ENCODE data around the gene WWOX.

Gene WWOX

DNA sequence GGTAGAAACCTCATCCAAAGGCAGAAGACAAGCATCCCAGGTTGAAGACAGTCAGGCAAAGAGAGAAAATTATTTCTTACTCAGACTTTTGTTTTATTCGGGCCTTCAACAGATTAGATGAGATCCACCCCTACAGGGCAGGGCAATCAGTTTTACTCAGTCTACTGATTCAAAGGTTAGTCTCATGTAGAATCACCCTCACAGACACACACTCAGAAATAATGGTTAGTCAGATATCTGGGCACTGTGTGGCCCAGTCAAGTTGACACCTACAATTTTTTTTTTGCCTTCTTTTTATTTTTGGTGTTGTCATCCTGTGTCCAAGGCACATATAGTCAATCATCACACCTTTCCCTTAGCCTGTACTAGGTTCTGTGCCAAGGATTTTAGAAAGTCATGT is 729.8 kb downstream of the WWOX start:
- DNase-seq = no peak

DNA sequence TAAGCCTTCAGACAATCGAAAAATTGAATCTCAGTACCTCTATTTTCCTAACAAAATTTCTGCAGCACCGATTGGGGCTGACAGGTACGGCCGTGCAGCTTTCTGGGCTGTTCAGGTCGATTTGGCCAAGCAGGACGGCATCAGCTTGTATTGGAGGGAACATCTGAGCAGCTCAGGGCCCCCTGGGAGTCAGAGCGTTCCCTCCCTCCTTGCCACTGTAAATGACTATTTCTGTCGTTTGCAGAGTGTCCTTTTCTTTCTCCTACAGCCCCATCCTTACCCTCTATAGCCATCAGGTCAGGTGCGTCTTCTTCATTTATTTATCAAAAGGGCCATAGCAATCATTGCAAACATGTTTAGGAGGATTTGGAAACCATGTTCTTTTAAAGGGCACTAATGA is 731.1 kb downstream of the WWOX start:
- DNase-seq = no peak

DNA sequence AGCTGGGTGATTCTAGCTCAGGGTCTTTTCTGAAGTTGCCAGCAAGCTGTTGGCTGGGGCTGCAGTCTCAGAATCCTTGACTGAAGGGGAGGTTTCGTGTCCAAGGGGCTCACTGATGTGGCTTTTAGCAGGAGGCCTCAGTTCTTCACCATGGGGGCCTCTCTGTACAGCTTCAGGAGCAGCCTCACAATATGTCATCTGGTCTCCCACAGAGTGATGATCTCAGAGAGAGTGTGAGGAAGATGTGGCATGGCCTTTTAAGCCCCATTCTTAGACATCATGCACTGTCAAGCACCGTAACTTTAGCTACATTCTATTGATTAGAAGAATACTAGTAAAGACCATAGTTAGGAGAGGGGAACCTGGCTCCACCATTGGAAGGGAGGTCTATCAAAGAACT is 732.6 kb downstream of the WWOX start:
- DNase-seq = no peak

DNA sequence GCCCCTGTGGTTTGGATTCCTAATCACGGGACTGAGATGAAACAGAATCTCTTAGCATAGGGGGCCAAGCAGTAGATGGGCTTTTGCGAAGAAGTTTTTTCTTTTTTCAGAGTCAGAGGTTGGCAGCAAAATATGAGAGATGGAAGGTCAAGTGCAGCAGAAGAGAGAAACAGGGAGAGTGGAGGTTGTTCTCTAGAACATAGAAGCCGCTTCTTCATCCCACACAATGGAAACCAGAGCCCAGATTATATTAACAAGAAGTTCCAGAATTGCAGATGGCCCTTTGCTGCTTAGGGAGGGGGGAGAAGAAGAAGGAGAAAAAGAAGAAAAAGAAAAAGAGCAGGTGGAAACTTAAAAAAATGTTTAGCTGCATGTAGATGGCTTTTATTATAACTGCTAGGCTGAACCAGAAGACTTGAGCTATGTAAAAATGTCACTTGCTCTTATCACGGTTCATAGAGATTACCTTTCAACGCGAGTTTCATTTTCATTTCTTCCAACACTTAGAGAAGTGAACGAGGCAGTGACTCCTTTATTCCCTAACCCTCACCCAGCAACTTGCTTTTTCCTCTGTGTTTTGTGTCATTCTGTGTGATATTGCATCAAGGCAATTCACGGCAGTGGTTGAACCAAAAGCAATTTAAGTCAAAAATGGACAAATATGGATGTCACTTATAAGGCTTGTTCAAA is 737.5 kb downstream of the WWOX start:
- no peak for DNase-seq

DNA sequence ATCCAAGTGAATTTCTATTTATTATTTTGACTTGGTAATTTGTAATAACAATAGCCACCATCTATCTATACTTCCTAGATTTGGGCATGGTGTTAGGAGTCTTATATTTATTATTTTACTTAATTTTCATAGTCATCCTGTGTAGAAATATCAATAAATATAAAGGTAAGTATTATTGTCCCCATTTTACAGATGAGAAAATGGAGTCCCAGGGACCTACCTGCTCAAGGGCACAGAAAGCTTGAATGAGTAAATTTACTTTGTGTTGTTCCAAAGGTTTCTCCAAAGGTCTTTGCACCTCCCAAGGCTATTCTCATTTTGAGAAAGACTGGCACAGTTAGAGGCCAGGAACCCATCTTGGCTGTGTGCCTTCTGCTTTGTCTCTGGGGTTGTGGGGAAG is 738.3 kb downstream of the WWOX start:
- no peak for DNase-seq

DNA sequence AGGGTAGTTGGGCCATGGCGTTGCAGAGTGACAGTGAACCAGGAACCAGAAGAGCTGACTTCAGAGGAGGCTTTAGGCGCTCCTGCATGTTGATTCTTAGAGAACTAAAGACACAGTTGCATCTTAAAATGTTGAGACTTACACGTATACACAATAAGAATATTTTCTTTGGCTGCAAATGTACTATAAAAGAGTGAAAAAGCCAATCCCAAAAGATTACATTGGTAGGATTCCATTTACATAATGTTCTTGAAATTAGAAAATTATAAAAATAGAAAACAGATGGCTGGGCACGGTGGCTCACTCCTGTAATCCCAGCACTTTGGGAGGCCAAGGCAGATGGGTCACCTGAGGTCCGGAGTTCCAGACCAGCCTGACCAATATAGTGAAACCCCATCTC is 738.8 kb downstream of the WWOX start:
- DNase-seq = no peak

DNA sequence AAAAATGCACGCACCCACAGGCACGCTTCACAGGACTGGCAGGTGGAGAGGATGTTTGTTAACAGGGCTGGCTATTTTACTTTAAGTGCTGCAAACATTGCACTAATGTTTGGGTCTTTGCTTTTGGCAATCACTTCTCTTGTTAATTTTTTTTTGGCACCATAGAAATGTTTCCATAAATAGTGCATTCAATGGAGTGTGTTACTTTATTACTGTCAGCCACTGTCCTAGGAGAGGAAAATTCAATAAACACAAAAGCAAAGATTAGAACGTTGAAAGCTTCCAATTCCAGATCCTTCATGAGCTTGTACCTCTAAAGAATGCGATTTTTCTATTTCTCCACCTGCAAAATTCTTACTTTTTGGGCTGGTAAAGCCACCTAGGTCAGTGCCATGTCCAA is 743.5 kb downstream of the WWOX start:
- no peak for DNase-seq

DNA sequence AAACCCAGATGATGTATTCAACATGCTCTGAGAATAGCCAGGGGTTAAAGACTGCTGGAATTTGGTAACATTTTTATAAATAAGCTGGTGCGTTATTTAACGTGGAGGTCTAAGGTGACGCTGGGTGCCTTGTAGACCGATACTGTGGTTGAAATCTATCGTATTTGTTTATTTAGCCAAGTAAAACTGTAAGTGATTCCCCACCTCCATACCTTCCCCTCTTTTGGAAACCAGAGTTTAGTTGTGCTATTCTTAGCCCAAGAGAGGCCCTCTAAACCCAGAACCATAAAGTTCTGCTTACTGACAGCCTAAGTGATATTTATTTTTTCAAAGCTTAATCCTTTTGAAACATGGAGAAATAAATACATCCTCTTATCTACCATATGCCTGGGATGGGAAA is 744.5 kb downstream of the WWOX start:
- DNase-seq = no peak

DNA sequence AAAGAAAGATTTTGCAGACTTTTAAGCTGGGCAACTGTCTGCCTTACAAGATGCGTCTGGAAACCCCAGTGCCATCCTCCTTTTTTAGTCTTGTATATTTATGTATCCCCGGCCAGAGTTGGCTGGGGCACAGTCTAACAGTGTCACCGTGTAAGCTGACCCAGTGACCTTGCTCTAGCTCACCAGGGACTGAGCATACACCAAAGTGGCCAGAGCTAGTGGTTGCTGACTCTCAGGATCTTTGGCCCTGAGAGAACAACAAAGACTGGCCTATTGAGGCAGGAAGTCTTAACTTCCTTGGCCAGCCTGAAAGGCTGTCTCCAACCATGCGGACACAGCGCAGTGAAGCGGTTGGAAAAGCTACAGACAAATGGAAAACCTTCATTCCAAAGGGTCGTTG is 745.2 kb downstream of the WWOX start:
- no peak for DNase-seq

DNA sequence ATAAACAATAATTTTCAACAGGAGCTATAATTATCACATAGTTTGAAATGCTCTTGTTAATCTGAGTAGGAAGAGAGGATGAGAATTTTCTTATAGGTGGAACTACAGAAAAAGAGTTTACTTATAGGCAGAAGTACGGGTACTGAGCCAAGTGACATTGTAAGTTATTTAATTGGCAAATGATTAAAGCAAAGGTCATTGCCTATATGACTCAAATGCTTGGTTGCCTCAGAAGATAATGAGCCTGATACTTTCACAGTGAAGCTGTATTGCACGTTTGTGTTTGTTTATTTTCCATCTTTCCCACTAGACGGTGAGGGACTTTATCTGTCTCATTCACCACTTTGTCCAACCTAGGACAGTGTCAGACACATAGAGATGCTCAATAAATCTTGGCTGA is 751.8 kb downstream of the WWOX start:
- DNase-seq = no peak

DNA sequence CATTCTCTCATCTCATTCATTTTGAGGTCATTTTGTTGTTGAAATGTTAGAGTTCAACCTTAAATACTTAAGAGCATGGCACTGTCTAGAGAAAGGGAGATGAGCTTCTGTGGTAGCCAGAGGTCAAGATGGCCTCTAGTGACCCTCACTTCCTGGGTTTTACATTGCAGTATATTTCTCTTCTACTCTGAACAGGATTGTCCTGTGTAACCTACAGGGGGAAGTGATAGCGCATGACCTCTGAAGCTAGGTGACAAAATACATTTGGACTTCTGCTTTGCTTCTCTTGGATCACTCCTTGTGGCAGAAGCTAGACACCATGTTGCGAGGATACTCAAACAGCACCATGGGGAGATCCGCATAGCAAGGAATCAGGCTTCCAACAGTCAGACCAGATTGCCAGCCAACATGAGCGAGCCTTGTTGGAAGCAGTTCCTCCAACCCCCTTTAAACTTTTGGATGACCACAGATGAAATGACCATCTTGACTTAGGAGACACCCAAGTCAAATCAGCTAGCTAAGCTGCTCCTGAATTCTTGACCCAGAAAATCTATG is 752.7 kb downstream of the WWOX start:
- no peak for DNase-seq

DNA sequence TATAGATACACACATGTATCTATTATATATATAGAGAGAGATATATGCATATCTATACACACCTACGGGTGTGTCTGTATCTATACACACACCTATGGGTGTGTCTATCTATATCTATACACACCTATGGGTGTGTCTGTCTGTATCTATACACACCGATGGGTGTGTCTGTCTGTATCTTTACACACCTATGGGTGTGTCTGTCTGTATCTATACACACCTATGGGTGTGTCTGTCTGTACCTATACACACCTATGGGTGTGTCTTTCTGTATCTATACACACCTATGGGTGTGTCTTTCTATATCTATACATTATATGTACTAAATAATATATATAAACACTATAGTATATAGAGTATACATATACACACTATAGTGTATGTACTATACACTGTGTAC is 762.6 kb downstream of the WWOX start:
- DNase-seq = no peak

DNA sequence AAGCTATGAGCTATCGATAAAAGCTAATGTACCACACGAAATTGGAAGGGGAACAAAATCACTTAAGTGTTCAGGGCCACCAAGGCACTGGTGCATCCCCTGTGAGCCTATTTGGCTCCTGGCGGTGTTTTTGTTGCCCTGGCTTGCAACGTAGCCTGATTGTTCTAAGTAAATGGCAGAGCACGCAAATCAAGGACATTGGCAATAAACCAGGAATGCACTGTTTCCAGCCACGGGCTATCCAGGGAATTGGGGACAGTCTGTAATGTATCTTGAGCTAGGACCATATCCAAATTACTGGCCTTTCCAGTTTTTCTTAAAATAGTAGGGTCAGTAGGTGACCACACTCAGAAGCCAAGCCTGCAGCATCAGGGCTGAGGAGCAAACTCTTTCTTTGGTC is 767.1 kb downstream of the WWOX start:
- no peak for DNase-seq

DNA sequence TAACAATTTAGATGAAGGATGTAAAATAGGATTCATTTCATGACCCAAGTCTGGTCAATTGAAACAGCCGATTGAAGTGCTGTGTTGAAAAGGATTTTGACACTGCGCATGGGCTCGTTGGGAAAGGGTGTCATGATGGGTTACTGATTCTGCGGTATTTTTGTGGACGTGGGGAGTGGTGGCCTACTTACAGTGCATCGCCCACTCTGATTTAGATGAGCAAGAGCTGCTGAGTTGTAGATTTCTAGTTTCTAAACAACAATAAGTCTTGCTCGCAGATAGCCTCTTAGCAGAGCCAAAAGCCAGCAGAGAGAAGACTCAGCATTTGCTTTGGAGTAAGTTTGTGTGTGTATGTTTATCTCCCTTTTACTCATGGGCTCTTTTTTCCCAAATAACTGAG is 770.0 kb downstream of the WWOX start:
- no peak for DNase-seq

DNA sequence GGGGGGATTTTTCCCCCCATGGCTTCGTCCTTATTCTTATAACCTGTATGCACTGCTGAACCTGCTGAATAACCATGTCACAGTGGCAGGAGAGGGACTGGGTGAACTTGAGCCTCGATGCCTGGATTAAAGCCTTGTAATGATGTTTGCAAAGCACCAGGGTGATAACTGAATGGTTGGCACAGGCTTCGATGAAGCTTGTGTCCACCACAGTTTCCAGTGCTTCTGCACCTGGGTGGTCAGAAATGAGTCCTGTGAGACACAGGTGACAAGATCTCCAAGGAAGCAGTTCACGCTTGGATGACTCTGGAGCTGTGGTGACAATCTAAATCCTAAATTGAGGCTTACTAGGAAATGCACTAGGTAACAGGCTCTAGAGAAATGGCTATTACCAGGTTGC is 771.8 kb downstream of the WWOX start:
- no peak for DNase-seq

DNA sequence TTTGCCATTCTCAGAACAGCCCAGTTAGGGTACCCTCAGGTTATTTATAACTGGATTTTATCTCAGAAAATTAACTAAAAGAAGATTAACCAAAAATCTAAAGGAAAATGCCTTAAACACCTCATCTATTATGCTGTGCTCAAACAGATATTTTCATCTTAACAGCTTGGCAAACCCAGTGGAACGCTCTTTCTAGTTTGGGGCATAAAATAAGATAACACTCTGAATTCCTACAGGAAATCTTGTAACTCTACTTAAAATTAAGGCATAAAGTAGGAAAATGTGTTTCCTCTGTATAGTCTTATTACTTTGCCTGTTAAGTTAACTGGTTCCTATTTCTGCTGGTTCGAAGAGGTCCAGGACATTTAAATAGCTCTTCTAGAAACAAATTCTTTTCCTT is 777.2 kb downstream of the WWOX start:
- no peak for DNase-seq

DNA sequence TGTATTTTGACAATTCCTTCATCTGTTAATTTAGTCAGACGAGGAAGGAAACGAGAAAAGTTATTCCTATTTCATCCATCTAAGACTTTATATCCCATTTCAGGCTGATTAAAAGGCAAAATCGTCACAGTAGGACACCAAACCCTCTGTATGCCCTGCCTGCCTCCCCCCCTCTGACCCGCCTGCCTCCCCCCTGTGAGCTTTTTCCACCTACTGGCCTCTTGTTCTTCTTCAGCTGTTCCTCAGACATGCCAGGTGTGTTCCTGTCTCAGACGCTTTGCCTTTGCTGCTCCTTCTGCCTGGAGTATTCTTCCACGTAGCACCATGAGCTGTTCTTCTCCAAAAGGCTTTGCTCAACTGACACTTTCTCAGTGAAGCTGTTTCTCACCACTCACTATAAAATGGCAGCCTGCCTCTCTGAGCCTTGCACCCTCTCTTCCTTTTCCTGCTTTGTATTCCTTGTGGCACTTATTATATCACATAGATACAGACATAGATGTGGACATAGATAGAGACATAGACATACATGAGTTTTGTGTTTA is 777.7 kb downstream of the WWOX start:
- no peak for DNase-seq

DNA sequence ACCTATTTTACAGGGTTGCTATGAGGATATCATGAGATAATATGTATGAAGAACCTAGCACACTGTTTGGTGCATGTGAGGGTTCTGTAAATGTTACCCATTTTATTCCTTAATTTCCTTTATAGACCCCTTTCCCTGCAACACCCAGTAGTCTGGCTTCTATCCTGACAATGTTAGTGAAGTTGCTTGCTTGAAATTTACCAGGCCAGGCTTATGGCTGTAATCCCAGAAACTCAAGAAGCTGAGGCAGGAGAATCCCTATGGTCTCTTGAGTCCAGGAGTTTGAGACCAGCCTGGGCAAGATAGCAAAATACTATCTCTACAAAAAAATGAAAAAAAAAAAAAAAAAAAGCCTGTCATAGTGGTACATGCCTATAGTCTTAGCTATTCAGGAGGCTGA is 779.1 kb downstream of the WWOX start:
- DNase-seq = no peak

DNA sequence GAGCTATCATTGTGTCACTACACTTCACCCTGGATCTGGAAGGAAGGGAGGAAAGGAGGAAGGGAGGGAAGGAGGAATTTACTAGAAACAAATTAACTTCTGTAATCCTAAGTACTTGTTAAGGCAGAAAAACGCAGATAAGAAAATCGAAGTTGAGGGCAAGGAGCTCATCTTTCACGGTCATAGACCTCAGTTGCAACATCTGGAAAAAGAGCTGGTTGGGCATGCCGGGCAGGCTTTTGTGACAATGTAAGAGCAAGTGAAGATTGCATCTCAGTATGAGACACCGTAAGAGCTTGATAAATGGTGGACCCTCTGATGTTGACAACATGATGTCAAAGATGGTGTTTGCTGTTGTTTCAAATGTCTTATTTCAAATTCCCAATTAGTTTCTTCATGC is 779.6 kb downstream of the WWOX start:
- DNase-seq = no peak

DNA sequence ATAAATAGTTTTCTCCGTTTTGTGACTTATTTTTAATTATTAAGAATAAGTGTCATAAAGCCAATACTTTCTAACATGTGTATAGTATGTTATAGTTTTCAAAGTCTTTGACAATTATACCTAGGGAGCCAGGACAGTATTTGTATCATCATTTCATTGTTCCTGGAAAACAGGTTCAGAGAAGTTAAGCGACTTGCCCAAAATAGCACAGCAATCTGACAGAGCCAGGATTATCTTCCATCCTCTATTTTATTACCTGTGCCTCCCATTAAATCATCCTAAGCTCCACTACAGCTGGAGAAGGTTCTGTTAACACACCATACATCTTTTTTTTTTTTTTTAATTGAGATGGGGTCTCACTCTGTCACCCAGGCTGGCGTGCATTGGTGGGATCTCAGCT is 782.7 kb downstream of the WWOX start:
- no peak for DNase-seq

DNA sequence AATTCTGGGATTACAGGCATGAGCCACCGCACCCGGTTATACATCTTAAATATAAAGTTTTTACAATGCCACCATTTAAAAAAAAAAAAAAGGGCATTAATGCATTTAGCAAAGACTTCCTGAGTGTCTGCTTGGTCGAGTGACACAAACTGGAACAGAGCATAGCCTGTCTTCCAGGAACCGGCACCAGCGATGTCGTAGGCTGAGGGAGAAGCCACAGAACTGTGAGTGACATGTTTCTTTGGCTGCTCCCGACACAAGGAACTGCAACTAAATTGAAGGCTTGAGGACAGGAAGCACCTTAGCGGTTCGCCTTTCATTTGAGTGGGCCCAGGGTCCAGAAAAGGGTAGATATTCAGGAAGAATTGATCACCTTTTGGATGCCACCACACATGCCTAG is 783.3 kb downstream of the WWOX start:
- no peak for DNase-seq

DNA sequence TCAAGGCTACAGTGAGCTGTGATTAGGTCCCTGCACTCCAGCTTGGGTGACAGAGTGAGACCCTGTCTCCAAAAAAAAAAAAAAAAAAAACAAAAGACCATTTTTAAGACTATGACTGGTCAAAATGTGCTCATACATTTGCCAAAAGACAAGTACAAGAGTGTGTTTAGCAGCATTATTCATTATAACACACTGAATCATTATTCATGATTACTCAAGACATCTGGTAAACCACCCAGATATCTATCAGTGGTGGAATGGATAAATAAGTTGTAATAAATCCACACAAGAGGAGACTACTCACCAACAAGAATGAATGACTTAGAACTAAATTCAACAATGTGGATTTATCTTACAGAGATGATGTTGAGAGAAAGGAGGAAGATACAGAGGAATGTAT is 784.8 kb downstream of the WWOX start:
- DNase-seq = no peak

DNA sequence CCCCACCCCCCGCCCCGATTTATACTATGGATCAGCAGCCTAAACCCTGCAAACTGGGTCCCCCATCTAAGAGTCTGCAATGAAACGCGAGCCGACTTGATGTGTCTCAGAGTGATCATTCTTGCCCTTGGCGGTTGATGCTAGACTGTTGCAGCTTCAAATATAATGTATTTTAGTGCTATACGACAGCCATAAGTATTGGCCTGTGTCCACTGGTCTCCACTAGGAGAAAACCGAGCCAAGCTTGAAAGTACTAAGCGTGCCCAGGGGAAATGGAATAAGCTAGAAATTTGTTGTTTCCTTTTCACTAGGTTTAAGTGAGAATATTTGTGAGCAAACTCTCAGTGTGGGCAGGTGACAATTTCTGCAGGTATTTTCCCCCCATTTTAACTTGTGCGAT is 789.9 kb downstream of the WWOX start:
- DNase-seq = no peak

DNA sequence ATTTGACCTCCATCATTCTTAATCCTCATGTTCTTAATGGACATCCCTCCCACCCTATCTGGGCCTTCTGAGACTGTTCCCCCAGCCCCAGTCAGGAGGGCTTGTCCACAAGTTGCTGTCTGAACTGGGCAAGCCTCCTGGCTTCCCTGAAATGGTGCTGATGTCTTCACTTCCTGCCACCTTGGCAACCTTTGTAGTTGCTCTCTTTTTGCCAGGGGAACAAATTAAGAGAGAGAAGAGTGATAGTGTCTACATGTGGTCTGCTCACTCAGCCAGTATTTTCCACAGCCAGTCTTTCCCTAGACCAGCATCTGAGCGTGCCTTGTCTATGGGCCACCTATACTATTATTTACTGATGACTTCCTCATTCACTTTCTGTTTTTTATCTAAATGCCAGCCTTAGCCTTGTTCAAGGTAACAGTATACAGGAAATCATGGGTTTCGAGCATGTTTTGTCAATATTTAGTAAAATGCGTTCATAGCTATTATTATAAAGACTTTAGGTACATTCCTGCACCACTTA is 791.0 kb downstream of the WWOX start:
- DNase-seq = no peak

Measured in effector CD4-positive, alpha-beta T cell (primary cell).